ENCODE measurements around the gene TBX15. TPM values are rescaled to one million over a fixed set of nuclear protein-coding genes. Genes with fewer than 3 reads are reported as not detected.

Gene TBX15
- total and polyA plus RNA-seq, 9 of the 15 experiments (the other 6 are each of a cell fraction or from before 2014, with no cell fraction given) = 0.03 to 3.4 (median 2.3) TPM

DNA sequence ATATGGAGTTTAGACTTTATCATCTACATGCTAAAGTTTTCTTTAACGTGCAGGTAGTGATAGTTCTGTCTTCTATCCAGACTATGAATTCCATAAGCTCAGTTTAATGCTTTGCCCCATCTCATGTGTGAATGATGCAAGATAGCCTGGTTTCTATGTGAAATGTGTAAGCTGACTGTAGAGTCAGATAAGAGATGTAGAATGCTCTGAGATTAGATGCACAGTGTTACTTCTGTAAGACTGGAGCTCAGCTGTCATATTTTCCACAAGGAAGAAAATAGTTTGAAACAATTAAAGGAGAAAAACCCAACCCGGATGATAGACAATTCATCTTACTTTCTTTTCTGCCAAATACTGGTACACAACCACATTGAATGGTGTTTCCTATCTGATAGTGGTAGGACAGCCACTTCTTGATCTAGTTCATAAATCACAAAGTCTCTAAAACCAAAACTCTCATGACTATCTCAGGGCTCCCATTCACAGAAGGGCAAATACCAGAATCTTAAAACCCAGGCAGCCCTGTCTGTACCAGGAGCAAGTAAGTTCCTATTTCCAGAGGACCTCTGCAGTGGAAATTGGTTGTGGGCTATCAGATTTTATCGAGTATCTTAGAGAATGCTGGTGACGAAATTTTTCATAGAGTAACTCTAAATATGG lies 50.6 kb downstream of the TBX15 start:
- in situ Hi-C loops (cut with MboI) = no loop called here
- CTCF ChIA-PET (ENCODE audit: low intra/inter-chr PET ratio) = no interaction called here
- TF ChIP-seq EP300 (IDR thresholded peaks at IDR 0.05; ENCODE audit: low read length) (no peak), JUND (IDR thresholded peaks at IDR 0.05; ENCODE audit: borderline replicate concordance, low read depth, low read length) (peak; percentile 34; the same call in 1 of the 2 replicates), JUND (tag; IDR thresholded peaks at IDR 0.05; ENCODE audit: borderline replicate concordance, low read depth, low read length) (no peak), ZFP30 (CRISPR knock-in tag; IDR thresholded peaks at IDR 0.05; ENCODE audit: borderline replicate concordance) (no peak), GTF2F1 (IDR thresholded peaks at IDR 0.05; ENCODE audit: low read depth, low read length) (no peak), ZNF586 (CRISPR knock-in tag; conservative IDR thresholded peaks at IDR 0.05) (no peak), KAT7 (CRISPR knock-in tag; IDR thresholded peaks at IDR 0.05; ENCODE audit: borderline replicate concordance) (no peak), ZNF584 (CRISPR knock-in tag; IDR thresholded peaks at IDR 0.05; ENCODE audit: low read depth) (peak; percentile 59; the same call in 1 of the 2 replicates), ETV5 (CRISPR knock-in tag; IDR thresholded peaks at IDR 0.05; ENCODE audit: low read depth) (no peak), ELF2 (CRISPR knock-in tag; IDR thresholded peaks at IDR 0.05) (peak; percentile 69; the same call in 1 of the 2 replicates), SIX5 (IDR thresholded peaks at IDR 0.05; ENCODE audit: borderline replicate concordance in 1 of 2, insufficient read depth in 1 of 2, low read depth in 1 of 2, low read length in 2 of 2) (no peak)
- TF ChIP-seq, protein P1, sequence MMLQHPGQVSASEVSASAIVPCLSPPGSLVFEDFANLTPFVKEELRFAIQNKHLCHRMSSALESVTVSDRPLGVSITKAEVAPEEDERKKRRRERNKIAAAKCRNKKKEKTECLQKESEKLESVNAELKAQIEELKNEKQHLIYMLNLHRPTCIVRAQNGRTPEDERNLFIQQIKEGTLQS (IDR thresholded peaks at IDR 0.05) = peak; percentile 59; the same call in 1 of the 2 replicates
- TF ChIP-seq, protein P1 (CRISPR knock-in tag; conservative IDR thresholded peaks at IDR 0.05) = no peak
- TF ChIP-seq, protein P2, sequence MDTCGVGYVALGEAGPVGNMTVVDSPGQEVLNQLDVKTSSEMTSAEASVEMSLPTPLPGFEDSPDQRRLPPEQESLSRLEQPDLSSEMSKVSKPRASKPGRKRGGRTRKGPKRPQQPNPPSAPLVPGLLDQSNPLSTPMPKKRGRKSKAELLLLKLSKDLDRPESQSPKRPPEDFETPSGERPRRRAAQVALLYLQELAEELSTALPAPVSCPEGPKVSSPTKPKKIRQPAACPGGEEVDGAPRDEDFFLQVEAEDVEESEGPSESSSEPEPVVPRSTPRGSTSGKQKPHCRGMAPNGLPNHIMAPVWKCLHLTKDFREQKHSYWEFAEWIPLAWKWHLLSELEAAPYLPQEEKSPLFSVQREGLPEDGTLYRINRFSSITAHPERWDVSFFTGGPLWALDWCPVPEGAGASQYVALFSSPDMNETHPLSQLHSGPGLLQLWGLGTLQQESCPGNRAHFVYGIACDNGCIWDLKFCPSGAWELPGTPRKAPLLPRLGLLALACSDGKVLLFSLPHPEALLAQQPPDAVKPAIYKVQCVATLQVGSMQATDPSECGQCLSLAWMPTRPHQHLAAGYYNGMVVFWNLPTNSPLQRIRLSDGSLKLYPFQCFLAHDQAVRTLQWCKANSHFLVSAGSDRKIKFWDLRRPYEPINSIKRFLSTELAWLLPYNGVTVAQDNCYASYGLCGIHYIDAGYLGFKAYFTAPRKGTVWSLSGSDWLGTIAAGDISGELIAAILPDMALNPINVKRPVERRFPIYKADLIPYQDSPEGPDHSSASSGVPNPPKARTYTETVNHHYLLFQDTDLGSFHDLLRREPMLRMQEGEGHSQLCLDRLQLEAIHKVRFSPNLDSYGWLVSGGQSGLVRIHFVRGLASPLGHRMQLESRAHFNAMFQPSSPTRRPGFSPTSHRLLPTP (IDR thresholded peaks at IDR 0.05; ENCODE audit: borderline replicate concordance, extremely low read depth, insufficient read length) = no peak
- TF ChIP-seq, protein P3, sequence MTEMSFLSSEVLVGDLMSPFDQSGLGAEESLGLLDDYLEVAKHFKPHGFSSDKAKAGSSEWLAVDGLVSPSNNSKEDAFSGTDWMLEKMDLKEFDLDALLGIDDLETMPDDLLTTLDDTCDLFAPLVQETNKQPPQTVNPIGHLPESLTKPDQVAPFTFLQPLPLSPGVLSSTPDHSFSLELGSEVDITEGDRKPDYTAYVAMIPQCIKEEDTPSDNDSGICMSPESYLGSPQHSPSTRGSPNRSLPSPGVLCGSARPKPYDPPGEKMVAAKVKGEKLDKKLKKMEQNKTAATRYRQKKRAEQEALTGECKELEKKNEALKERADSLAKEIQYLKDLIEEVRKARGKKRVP (CRISPR knock-in tag; IDR thresholded peaks at IDR 0.05) = peak; percentile 69; the same call in 1 of the 2 replicates
- TF ChIP-seq, protein P4, sequence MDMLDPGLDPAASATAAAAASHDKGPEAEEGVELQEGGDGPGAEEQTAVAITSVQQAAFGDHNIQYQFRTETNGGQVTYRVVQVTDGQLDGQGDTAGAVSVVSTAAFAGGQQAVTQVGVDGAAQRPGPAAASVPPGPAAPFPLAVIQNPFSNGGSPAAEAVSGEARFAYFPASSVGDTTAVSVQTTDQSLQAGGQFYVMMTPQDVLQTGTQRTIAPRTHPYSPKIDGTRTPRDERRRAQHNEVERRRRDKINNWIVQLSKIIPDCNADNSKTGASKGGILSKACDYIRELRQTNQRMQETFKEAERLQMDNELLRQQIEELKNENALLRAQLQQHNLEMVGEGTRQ (CRISPR knock-in tag; IDR thresholded peaks at IDR 0.05) = no peak

More for the DNA sequence above, 50.6 kb downstream of the TBX15 start:
- ATAC-seq = no peak
- Histone ChIP-seq H3K4me2 (ENCODE audit: insufficient read depth, low read length) (no peak overlapping the region), H3K79me2 (ENCODE audit: control insufficient read depth, insufficient read depth, low read length) (no peaks in the 10 kb centered on the region), H3K9me1 (ENCODE audit: control insufficient read depth, insufficient read depth, low read length) (no peaks in the 10 kb centered on the region), H3K27me3 (ENCODE audit: control insufficient read depth in 2 of 2, insufficient read depth in 2 of 2, low read length in 2 of 2) (no peaks in the 10 kb centered on the region), H2AFZ (ENCODE audit: low read depth, low read length) (no peak overlapping the region), H3K36me3 (ENCODE audit: control insufficient read depth, insufficient read depth, low read length) (no peaks in the 10 kb centered on the region), H3K9ac (ENCODE audit: insufficient read depth in 1 of 2, low read depth in 2 of 2, low read length in 2 of 2) (no peak overlapping the region), H3K27ac (ENCODE audit: extremely low read depth, low read depth, low read length) (no peak overlapping the region), H3K4me1 (replicated peaks in 1 of 2; ENCODE audit: control insufficient read depth in 2 of 2, insufficient read depth in 2 of 2, low read length in 2 of 2) (no peaks in the 10 kb centered on the region; a peak in 1 of 5 replicates), H3K9me3 (replicated peaks; ENCODE audit: control insufficient read depth, insufficient read depth, low read depth, low read length) (no peaks in the 10 kb centered on the region), H3K4me3 (no peak overlapping the region), H4K20me1 (replicated peaks; ENCODE audit: control insufficient read depth, insufficient read depth, low read length) (no peaks in the 10 kb centered on the region)
- 1% methylated on average over 4 of the region's 4 CpGs for WGBS (ENCODE audit: insufficient coverage, low coverage, missing lambda C conversion rate)
- FAIRE-seq = no peak
- DNase-seq (ENCODE audit: extremely low read depth in 1 of 4, low spot score in 3 of 4) = no peak
- BruUV-seq (replicated peaks) = no TSS peak
- POLR2A ChIA-PET = no interaction called here
- intact Hi-C loops (cut with micrococcal nuclease) = no loop called here
